Measurements from ENCODE around the gene STMN1. TPM values are rescaled to one million over a fixed set of nuclear protein-coding genes. Genes with fewer than 3 reads are reported as not detected.

The STMN1 gene
- total RNA-seq, 1 experiment from 2014 or later: 418 TPM

DNA sequence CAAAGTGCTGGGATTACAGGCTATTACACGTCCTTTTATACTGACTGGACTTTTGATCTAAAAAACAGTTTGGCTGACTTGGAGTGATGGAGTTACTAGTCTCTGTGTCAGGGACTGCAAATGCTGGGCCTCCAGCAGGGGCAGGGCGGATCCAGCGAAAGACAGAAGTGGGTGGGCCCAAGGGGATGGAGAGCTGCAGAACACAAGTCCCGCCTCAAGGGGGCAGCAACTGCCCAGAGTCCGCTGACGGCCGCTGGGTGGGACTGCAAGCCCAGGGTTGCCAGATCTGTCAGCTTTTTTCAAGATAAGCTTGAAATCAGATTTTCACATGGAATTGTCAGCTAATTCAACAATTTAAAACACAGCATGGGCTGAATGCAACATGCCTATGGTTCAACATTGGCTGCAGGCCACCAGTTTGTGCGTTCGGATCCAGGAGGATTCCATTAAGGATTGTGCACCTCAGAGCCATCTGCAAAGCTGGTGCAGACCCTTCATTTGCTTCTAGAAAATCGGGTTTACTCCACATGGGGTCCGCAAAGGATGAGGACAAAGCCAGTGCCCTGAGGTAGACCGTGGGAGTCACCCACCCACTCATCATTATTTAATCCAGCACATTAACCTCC, 10.7 kb downstream of the STMN1 start:
- Mint-ChIP-seq H3K27ac (peak overlapping the region; percentile 54), H3K27me3 (ENCODE audit: low read depth) (no peaks in the 10 kb centered on the region), H3K4me1 (peaks cover 19% of the 10 kb centered on the region), H3K36me3 (peaks cover 23% of the 10 kb centered on the region), H3K4me3 (no peak overlapping the region), H3K9me3 (no peaks in the 10 kb centered on the region)
- TF ChIP-seq SP1 (CRISPR knock-in tag; conservative IDR thresholded peaks at IDR 0.05) (peak; percentile 56; the same call in 1 of the 2 replicates), ERG (CRISPR knock-in tag; IDR thresholded peaks at IDR 0.05) (no peak), ZNF512 (CRISPR knock-in tag; IDR thresholded peaks at IDR 0.05; ENCODE audit: borderline replicate concordance) (no peak), CTCF (IDR thresholded peaks at IDR 0.05) (peak; percentile 94), ZNF121 (CRISPR knock-in tag; IDR thresholded peaks at IDR 0.05) (no peak), TCF7 (CRISPR knock-in tag; IDR thresholded peaks at IDR 0.05; ENCODE audit: low read depth) (no peak)
- TF ChIP-seq, protein P1, sequence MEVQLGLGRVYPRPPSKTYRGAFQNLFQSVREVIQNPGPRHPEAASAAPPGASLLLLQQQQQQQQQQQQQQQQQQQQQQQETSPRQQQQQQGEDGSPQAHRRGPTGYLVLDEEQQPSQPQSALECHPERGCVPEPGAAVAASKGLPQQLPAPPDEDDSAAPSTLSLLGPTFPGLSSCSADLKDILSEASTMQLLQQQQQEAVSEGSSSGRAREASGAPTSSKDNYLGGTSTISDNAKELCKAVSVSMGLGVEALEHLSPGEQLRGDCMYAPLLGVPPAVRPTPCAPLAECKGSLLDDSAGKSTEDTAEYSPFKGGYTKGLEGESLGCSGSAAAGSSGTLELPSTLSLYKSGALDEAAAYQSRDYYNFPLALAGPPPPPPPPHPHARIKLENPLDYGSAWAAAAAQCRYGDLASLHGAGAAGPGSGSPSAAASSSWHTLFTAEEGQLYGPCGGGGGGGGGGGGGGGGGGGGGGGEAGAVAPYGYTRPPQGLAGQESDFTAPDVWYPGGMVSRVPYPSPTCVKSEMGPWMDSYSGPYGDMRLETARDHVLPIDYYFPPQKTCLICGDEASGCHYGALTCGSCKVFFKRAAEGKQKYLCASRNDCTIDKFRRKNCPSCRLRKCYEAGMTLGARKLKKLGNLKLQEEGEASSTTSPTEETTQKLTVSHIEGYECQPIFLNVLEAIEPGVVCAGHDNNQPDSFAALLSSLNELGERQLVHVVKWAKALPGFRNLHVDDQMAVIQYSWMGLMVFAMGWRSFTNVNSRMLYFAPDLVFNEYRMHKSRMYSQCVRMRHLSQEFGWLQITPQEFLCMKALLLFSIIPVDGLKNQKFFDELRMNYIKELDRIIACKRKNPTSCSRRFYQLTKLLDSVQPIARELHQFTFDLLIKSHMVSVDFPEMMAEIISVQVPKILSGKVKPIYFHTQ (CRISPR knock-in tag; IDR thresholded peaks at IDR 0.05): 0 out of 2 replicates have a peak, but pooled peaks have one; percentile 16
- ATAC-seq: peak; percentile 81
- ChIA-PET POLR2A (interaction anchor here (0.6 to 1.4 kb wide), 3 partner anchors 12 to 102 kb away, joined by 3 to 7 read pairs (median 5); partner anchors contain the start of genes PAFAH2 and PAQR7), CTCF (interaction anchor here (0.5 to 5.3 kb wide), 67 partner anchors 9 to 1034 kb away, joined by 3 to 112 read pairs (median 5); partner anchors contain the start of genes EXTL1, MTFR1L, PAFAH2 and PAQR7)
- peak; percentile 94 for DNase-seq (ENCODE audit: low spot score)

GRCh38 chr1:25893116-25893515, 13.1 kb downstream of the STMN1 start:
- ChIA-PET POLR2A (interaction anchor here (1.1 to 1.7 kb wide), 2 partner anchors 18 to 118 kb away, joined by 3 to 16 read pairs; partner anchors contain the start of gene PAQR7), CTCF (interaction anchor here (1.3 to 2.5 kb wide), 7 partner anchors 18 to 118 kb away, joined by 3 to 10 read pairs (median 4); partner anchors contain the start of gene PAQR7)
- peaks cover 30% of the 10 kb centered on the region for H3K4me1 Mint-ChIP-seq
- no peaks in the 10 kb centered on the region for H3K27me3 Mint-ChIP-seq (ENCODE audit: low read depth)
- no peak overlapping the region for H3K4me3 Mint-ChIP-seq
- no peaks in the 10 kb centered on the region; the same call in 1 of the 2 replicates for H3K36me3 Mint-ChIP-seq
- H3K9me3 Mint-ChIP-seq: no peaks in the 10 kb centered on the region
- ATAC-seq (no peak), DNase-seq (ENCODE audit: low spot score) (no peak)
- H3K27ac Mint-ChIP-seq: no peak overlapping the region
- TF ChIP-seq, protein P1 (CRISPR knock-in tag; IDR thresholded peaks at IDR 0.05): no peak
- TF ChIP-seq CBFB (CRISPR knock-in tag; IDR thresholded peaks at IDR 0.05; ENCODE audit: low read depth) (no peak), TEAD1 (CRISPR knock-in tag; IDR thresholded peaks at IDR 0.05) (no peak), NR3C1 (CRISPR knock-in tag; conservative IDR thresholded peaks at IDR 0.05; ENCODE audit: low read depth) (no peak), TCF7 (CRISPR knock-in tag; IDR thresholded peaks at IDR 0.05; ENCODE audit: low read depth) (no peak), AFF4 (CRISPR knock-in tag; IDR thresholded peaks at IDR 0.05; ENCODE audit: borderline replicate concordance) (no peak), ZBTB21 (CRISPR knock-in tag; IDR thresholded peaks at IDR 0.05; ENCODE audit: borderline replicate concordance) (no peak)
- TF ChIP-seq, protein P2, sequence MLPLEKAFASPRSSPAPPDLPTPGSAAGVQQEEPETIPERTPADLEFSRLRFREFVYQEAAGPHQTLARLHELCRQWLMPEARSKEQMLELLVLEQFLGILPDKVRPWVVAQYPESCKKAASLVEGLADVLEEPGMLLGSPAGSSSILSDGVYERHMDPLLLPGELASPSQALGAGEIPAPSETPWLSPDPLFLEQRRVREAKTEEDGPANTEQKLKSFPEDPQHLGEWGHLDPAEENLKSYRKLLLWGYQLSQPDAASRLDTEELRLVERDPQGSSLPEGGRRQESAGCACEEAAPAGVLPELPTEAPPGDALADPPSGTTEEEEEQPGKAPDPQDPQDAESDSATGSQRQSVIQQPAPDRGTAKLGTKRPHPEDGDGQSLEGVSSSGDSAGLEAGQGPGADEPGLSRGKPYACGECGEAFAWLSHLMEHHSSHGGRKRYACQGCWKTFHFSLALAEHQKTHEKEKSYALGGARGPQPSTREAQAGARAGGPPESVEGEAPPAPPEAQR (CRISPR knock-in tag; IDR thresholded peaks at IDR 0.05): no peak
- TF ChIP-seq, protein P3, sequence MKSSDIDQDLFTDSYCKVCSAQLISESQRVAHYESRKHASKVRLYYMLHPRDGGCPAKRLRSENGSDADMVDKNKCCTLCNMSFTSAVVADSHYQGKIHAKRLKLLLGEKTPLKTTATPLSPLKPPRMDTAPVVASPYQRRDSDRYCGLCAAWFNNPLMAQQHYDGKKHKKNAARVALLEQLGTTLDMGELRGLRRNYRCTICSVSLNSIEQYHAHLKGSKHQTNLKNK (CRISPR knock-in tag; IDR thresholded peaks at IDR 0.05): no peak
